Measurements from ENCODE around the gene WIPI1.

Gene WIPI1

GRCh38 chr17:68443972-68444464, 13.3 kb downstream of the WIPI1 start:
- no peak overlapping the region for H3K4me2 ChIP-seq (ENCODE audit: low read length, poor library complexity, severe bottlenecking)
- H3K9ac ChIP-seq (ENCODE audit: low read length): peak overlapping the region; percentile 20
- no peak overlapping the region for H2BK12ac ChIP-seq (ENCODE audit: low read length in 2 of 2)
- H2BK5ac ChIP-seq (ENCODE audit: low read depth, low read length, poor library complexity, severe bottlenecking): no peak overlapping the region
- H3K27me3 ChIP-seq (ENCODE audit: control insufficient read depth in 1 of 2, insufficient read depth in 1 of 2, low read length in 2 of 2): no peaks in the 10 kb centered on the region
- no peaks in the 10 kb centered on the region for H3K9me3 ChIP-seq (ENCODE audit: control insufficient read depth, low read length)
- no peak overlapping the region for H3K4me3 ChIP-seq (ENCODE audit: insufficient read depth in 1 of 2, low read depth in 1 of 2, low read length in 2 of 2)
- H3K23ac ChIP-seq (ENCODE audit: low read length in 2 of 2): no peak overlapping the region
- peaks cover 38 to 97% of the 10 kb centered on the region in 2 experiments for H3K36me3 ChIP-seq (ENCODE audit: control insufficient read depth in 1 of 2, insufficient read depth in 2 of 2, low read depth in 1 of 2, low read length in 2 of 2)
- H3K14ac ChIP-seq (ENCODE audit: low read length in 2 of 2): no peak overlapping the region
- H2AK5ac ChIP-seq (ENCODE audit: low read length, severe bottlenecking): no peak overlapping the region
- DNase-seq: no peak
- H4K91ac ChIP-seq (ENCODE audit: low read length): no peak overlapping the region
- H3K79me1 ChIP-seq (replicated peaks; ENCODE audit: low read length, poor library complexity, severe bottlenecking): peaks cover 17% of the 10 kb centered on the region
- H2BK15ac ChIP-seq (ENCODE audit: low read depth, poor library complexity, severe bottlenecking): no peak overlapping the region
- no peak overlapping the region for H2AFZ ChIP-seq (ENCODE audit: low read depth, low read length)
- no peak overlapping the region for H3K4ac ChIP-seq (ENCODE audit: low read depth in 1 of 2, low read length in 2 of 2)
- peak overlapping the region; percentile 56 for H4K8ac ChIP-seq (ENCODE audit: low read length)
- no peak overlapping the region for H3K27ac ChIP-seq (ENCODE audit: low read length, poor library complexity, severe bottlenecking)
- no peak overlapping the region for H3K18ac ChIP-seq (ENCODE audit: low read depth in 1 of 2, low read length in 2 of 2)
- H2BK120ac ChIP-seq (ENCODE audit: low read depth, low read length): no peak overlapping the region
- H3K4me1 ChIP-seq (ENCODE audit: control insufficient read depth, insufficient read depth, low read depth, low read length): peaks cover 13% of the 10 kb centered on the region
- 98% methylated on average over 8 of the region's 11 CpGs for WGBS

DNA sequence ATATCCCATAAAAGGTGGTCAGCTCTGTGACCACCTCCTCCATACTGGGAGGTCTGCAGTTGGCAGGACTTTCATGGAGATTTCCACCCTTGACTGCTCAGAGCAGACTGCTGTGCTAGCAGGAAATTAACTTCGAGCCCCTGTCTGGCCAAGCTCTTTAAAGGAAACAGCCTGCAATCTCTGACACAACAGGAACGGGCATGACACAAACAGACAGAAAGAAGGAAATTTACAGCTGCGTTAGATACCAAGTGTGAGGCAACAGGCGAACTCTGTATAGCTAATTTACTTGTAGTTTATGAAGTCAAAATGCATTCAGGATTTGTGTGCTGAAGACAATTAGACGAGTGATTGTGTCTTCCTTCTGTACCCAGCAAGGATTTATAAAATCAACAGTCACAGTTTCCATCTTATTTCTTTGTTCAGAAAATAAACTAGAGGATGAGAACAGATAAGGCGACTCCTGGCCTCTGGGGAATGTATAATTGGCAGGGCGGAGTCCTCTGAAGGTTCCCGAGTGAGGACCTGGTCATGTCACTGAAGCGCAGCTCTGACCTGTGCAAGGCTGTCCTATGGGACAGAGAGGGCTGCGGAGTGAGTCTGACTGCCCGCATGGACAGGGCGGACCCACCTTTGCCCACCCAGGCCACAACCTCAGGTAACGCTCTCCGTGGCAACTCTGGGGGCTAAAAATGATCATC, 16.1 kb downstream of the WIPI1 start:
- Histone ChIP-seq H3K4me2 (ENCODE audit: low read length, poor library complexity, severe bottlenecking) (no peak overlapping the region), H3K4me3 (ENCODE audit: insufficient read depth in 1 of 2, low read depth in 1 of 2, low read length in 2 of 2) (no peak overlapping the region), H3K27ac (ENCODE audit: low read length, poor library complexity, severe bottlenecking) (peak overlapping the region; percentile 66), H4K8ac (ENCODE audit: low read length) (peak overlapping the region; percentile 82), H2BK15ac (ENCODE audit: low read depth, poor library complexity, severe bottlenecking) (peak overlapping the region; percentile 26), H4K91ac (ENCODE audit: low read length) (peak overlapping the region; percentile 90), H2BK120ac (ENCODE audit: low read depth, low read length) (peak overlapping the region; percentile 35), H2BK5ac (ENCODE audit: low read depth, low read length, poor library complexity, severe bottlenecking) (peak overlapping the region; percentile 32), H3K4me1 (ENCODE audit: control insufficient read depth, insufficient read depth, low read depth, low read length) (peaks cover 16% of the 10 kb centered on the region), H2BK12ac (ENCODE audit: low read length in 2 of 2) (peak overlapping the region; percentile 75 to 91), H3K4ac (ENCODE audit: low read depth in 1 of 2, low read length in 2 of 2) (peak overlapping the region in 1 of 2 experiments; percentile 78), H2AK5ac (ENCODE audit: low read length, severe bottlenecking) (peak overlapping the region; percentile 92), H2AFZ (ENCODE audit: low read depth, low read length) (no peak overlapping the region), H3K79me1 (replicated peaks; ENCODE audit: low read length, poor library complexity, severe bottlenecking) (peaks cover 11% of the 10 kb centered on the region), H3K27me3 (ENCODE audit: control insufficient read depth in 1 of 2, insufficient read depth in 1 of 2, low read length in 2 of 2) (no peaks in the 10 kb centered on the region), H3K9ac (ENCODE audit: low read length) (no peak overlapping the region), H3K14ac (ENCODE audit: low read length in 2 of 2) (no peak overlapping the region), H3K9me3 (ENCODE audit: control insufficient read depth, low read length) (no peaks in the 10 kb centered on the region), H3K23ac (ENCODE audit: low read length in 2 of 2) (peak overlapping the region in 1 of 2 experiments; percentile 42), H3K36me3 (ENCODE audit: control insufficient read depth in 1 of 2, insufficient read depth in 2 of 2, low read depth in 1 of 2, low read length in 2 of 2) (peaks cover 26 to 92% of the 10 kb centered on the region in 2 experiments), H3K18ac (ENCODE audit: low read depth in 1 of 2, low read length in 2 of 2) (peak overlapping the region; percentile 55 to 83)
- WGBS: 49% methylated on average over 13 of the region's 14 CpGs
- DNase-seq: peak; percentile 85

DNA sequence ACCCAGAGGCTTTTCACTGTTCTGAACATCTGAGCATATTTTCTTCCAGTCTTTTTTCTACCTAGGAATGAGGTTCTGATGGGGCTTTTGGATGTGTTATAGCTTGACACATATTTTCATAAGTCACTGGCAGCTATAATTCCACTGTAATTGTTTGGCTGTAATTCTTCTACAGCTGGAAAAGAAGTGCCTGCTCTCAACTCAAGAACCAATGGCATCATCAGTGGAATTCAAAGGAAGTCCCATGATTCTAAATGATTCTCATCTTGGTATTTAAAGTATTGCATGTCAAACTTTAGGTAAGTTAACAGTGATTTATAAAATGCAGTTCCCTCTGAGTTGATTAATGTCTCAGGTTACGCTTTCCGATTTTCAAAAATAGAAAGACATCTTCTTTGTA, 16.8 kb downstream of the WIPI1 start:
- Histone ChIP-seq H3K4me1 (ENCODE audit: control insufficient read depth, insufficient read depth, low read depth, low read length) (peaks cover 21% of the 10 kb centered on the region), H3K27me3 (ENCODE audit: control insufficient read depth in 1 of 2, insufficient read depth in 1 of 2, low read length in 2 of 2) (no peaks in the 10 kb centered on the region), H4K8ac (ENCODE audit: low read length) (no peak overlapping the region), H2BK120ac (ENCODE audit: low read depth, low read length) (no peak overlapping the region), H3K18ac (ENCODE audit: low read depth in 1 of 2, low read length in 2 of 2) (no peak overlapping the region), H3K14ac (ENCODE audit: low read length in 2 of 2) (no peak overlapping the region), H3K9me3 (ENCODE audit: control insufficient read depth, low read length) (no peaks in the 10 kb centered on the region), H3K79me1 (replicated peaks; ENCODE audit: low read length, poor library complexity, severe bottlenecking) (peaks cover 15% of the 10 kb centered on the region), H2BK5ac (ENCODE audit: low read depth, low read length, poor library complexity, severe bottlenecking) (no peak overlapping the region), H3K36me3 (ENCODE audit: control insufficient read depth in 1 of 2, insufficient read depth in 2 of 2, low read depth in 1 of 2, low read length in 2 of 2) (peaks cover 26 to 92% of the 10 kb centered on the region in 2 experiments), H2AFZ (ENCODE audit: low read depth, low read length) (no peak overlapping the region), H3K27ac (ENCODE audit: low read length, poor library complexity, severe bottlenecking) (peak overlapping the region; percentile 66), H3K9ac (ENCODE audit: low read length) (no peak overlapping the region), H3K4ac (ENCODE audit: low read depth in 1 of 2, low read length in 2 of 2) (no peak overlapping the region), H3K4me2 (ENCODE audit: low read length, poor library complexity, severe bottlenecking) (no peak overlapping the region), H3K4me3 (ENCODE audit: insufficient read depth in 1 of 2, low read depth in 1 of 2, low read length in 2 of 2) (no peak overlapping the region), H3K23ac (ENCODE audit: low read length in 2 of 2) (no peak overlapping the region), H4K91ac (ENCODE audit: low read length) (no peak overlapping the region), H2BK12ac (ENCODE audit: low read length in 2 of 2) (no peak overlapping the region), H2BK15ac (ENCODE audit: low read depth, poor library complexity, severe bottlenecking) (no peak overlapping the region), H2AK5ac (ENCODE audit: low read length, severe bottlenecking) (no peak overlapping the region)
- DNase-seq: no peak
- no CpG with 5 or more reads among the region's 2 CpGs for WGBS

DNA sequence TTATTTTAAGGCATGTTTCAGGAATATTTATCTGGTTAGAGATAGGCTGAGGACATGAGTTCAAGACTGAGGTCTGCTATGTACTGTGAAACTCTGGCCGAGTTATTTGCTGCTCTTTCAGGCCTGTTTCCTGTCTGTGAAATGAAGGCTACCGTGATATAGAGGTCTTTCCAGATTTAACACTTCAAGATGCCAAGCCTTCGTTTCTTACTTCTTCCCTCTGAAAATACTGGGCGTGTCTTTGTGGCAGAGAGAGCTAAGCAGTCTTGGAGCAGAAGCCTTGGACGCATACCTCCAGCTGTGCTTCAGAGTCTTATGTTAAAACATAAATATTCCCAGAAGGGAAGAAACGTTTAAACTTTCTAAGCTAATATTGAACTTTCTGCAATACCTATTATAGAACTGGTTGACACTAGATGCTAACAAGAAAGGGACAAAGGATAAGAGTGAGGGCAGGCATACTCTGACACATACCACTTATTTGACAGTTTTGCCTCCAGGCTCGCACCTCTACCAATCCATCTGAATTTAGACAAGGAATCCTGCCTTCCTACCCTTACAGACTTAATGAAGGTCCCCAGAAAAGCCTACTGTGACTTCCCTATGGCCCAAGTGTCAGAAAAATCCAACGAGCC, 17.5 kb downstream of the WIPI1 start:
- DNase-seq: no peak
- Histone ChIP-seq H3K4me3 (ENCODE audit: insufficient read depth in 1 of 2, low read depth in 1 of 2, low read length in 2 of 2) (no peak overlapping the region), H2BK15ac (ENCODE audit: low read depth, poor library complexity, severe bottlenecking) (no peak overlapping the region), H2BK12ac (ENCODE audit: low read length in 2 of 2) (peak overlapping the region in 1 of 2 experiments; percentile 21), H3K36me3 (ENCODE audit: control insufficient read depth in 1 of 2, insufficient read depth in 2 of 2, low read depth in 1 of 2, low read length in 2 of 2) (peaks cover 26 to 93% of the 10 kb centered on the region in 2 experiments), H4K91ac (ENCODE audit: low read length) (no peak overlapping the region), H4K8ac (ENCODE audit: low read length) (no peak overlapping the region), H3K4me1 (ENCODE audit: control insufficient read depth, insufficient read depth, low read depth, low read length) (peaks cover 21% of the 10 kb centered on the region), H2BK120ac (ENCODE audit: low read depth, low read length) (no peak overlapping the region), H3K9me3 (ENCODE audit: control insufficient read depth, low read length) (no peaks in the 10 kb centered on the region), H2BK5ac (ENCODE audit: low read depth, low read length, poor library complexity, severe bottlenecking) (no peak overlapping the region), H3K79me1 (replicated peaks; ENCODE audit: low read length, poor library complexity, severe bottlenecking) (peaks cover 11% of the 10 kb centered on the region), H3K18ac (ENCODE audit: low read depth in 1 of 2, low read length in 2 of 2) (no peak overlapping the region), H3K9ac (ENCODE audit: low read length) (peak overlapping the region; percentile 32), H3K4ac (ENCODE audit: low read depth in 1 of 2, low read length in 2 of 2) (peak overlapping the region in 1 of 2 experiments; percentile 54), H3K4me2 (ENCODE audit: low read length, poor library complexity, severe bottlenecking) (no peak overlapping the region), H3K23ac (ENCODE audit: low read length in 2 of 2) (no peak overlapping the region), H2AK5ac (ENCODE audit: low read length, severe bottlenecking) (peak overlapping the region; percentile 57), H3K14ac (ENCODE audit: low read length in 2 of 2) (no peak overlapping the region), H3K27me3 (ENCODE audit: control insufficient read depth in 1 of 2, insufficient read depth in 1 of 2, low read length in 2 of 2) (no peaks in the 10 kb centered on the region), H3K27ac (ENCODE audit: low read length, poor library complexity, severe bottlenecking) (peak overlapping the region; percentile 66), H2AFZ (ENCODE audit: low read depth, low read length) (no peak overlapping the region)
- WGBS: 58% methylated on average over 6 of the region's 8 CpGs
